ENCODE results near the gene AGA. TPM values are rescaled to one million over a fixed set of nuclear protein-coding genes. Genes with fewer than 3 reads are reported as not detected.

Gene AGA
- total RNA-seq, result 10 to 100 TPM; 26.8 to 27.4 TPM

DNA sequence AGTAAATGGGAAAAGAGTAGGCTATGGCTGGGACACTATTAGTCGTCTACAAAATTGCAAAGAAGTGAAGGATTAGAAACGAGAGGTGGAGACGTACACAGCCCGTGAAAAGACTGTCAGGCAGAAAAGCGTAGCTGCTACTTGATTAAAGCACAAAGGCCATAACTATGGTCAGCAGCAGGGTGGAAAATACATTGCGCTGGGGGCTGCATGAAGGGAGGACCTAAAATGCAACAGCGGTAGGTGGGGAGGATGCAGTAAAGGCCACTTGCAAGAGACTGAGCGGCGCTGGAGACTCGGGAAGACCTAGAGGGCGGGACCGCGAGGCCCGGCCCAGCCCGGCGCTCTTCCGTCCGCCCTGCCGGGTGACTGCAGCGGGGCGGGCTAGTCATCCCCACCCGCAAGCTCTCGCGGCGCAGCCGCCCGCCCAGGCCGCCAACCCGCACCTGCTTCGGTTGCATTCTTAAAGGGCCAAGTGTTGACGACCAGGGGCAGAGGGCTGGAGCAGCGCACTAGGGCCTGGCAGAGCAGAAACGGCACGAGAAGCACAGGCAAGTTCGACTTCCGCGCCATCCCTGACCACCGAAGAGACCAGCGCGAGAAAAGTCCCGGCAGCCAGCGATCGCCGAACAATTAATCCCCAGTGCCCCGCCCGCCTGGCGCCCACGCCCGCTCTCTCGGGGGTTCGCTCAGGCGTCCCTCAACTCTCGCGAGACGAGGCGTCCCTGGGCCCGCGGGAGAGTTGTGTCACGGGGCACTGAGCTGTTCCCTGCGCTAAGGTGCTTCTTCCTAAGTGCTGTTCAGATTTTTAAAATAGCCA is at the start of gene AGA:
AGA (minus strand) TSS at position 635 of the 820 bp plus-strand sequence; CDS start at position 573, 62 bp downstream.
- ChIA-PET POLR2A (interaction anchor here (0.6 to 3.0 kb wide), 22 partner anchors 9 to 1123 kb away, joined by 3 to 40 read pairs (median 4); partner anchors contain the start of gene NEIL3), CTCF (interaction anchor here (0.7 to 2.1 kb wide), 10 partner anchors 32 to 193 kb away, joined by 3 to 12 read pairs (median 4); partner anchors contain the start of gene NEIL3)
- DNase-seq, result peak; percentile 97

DNA sequence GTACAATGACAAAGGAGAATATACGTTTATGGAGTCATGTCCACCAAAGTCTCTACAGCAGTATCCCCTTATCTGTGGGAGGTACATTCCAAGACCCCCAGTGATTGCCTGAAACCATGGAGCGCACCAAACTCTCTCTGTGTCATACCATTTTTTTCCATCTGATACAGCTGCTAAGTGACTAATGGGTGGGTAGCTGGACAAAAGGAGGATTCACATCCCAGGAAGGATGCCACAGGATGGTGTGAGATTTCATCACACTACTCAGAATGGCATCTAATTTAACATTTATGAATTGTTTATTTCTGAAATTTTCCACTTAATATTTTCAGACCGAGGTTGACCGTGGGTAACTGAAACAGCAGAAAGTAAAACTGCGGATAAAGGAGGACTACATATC is 49.8 kb upstream of the AGA start:
- Mint-ChIP-seq H3K27me3 (ENCODE audit: low read depth) (no peaks in the 10 kb centered on the region), H3K9me3 (ENCODE audit: insufficient read depth) (no peaks in the 10 kb centered on the region), H3K4me1 (ENCODE audit: low read depth) (peaks cover 3% of the 10 kb centered on the region), H3K4me3 (no peak overlapping the region), H3K36me3 (ENCODE audit: low read depth) (no peaks in the 10 kb centered on the region), H3K27ac (no peak overlapping the region)
- no peak for ATAC-seq
- POLR2A ChIA-PET, result no interaction called here
- DNase-seq, result no peak
- CTCF ChIA-PET, result no interaction called here

More for the DNA sequence above, at the start of gene AGA:
- Mint-ChIP-seq H3K27me3 (ENCODE audit: low read depth) (no peaks in the 10 kb centered on the region), H3K36me3 (ENCODE audit: low read depth) (peaks cover 25% of the 10 kb centered on the region), H3K4me3 (peak within 1 kb of the TSS; percentile 85), H3K27ac (peak within 1 kb of the TSS; percentile 94), H3K9me3 (ENCODE audit: insufficient read depth) (no peaks in the 10 kb centered on the region), H3K4me1 (ENCODE audit: low read depth) (peaks cover 21% of the 10 kb centered on the region)
- peak; percentile 93 for ATAC-seq

DNA sequence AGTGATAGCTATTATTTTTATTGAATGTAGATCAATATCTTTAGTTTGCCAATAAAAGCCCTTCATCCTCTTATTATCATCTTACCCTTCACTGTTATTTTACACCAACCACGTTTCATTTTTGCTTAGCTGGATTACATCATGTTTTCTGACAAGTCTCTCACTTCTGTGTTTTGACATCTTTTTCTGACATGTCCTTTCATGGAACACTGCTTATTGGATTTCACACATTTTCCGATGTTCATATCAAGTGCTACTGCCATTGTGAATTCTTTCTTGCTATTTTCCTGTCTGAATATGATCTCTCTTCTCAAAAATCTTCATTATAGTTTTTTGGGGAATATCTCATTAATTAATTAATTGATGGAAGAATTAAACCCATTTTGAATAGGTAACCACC is 48.5 kb upstream of the AGA start:
- ChIA-PET CTCF (no interaction called here), POLR2A (no interaction called here)
- Mint-ChIP-seq H3K27ac (no peak overlapping the region), H3K4me1 (ENCODE audit: low read depth) (peaks cover 3% of the 10 kb centered on the region), H3K36me3 (ENCODE audit: low read depth) (no peaks in the 10 kb centered on the region), H3K9me3 (ENCODE audit: insufficient read depth) (no peaks in the 10 kb centered on the region), H3K4me3 (no peak overlapping the region), H3K27me3 (ENCODE audit: low read depth) (no peaks in the 10 kb centered on the region)
- DNase-seq, result no peak
- ATAC-seq, result no peak

DNA sequence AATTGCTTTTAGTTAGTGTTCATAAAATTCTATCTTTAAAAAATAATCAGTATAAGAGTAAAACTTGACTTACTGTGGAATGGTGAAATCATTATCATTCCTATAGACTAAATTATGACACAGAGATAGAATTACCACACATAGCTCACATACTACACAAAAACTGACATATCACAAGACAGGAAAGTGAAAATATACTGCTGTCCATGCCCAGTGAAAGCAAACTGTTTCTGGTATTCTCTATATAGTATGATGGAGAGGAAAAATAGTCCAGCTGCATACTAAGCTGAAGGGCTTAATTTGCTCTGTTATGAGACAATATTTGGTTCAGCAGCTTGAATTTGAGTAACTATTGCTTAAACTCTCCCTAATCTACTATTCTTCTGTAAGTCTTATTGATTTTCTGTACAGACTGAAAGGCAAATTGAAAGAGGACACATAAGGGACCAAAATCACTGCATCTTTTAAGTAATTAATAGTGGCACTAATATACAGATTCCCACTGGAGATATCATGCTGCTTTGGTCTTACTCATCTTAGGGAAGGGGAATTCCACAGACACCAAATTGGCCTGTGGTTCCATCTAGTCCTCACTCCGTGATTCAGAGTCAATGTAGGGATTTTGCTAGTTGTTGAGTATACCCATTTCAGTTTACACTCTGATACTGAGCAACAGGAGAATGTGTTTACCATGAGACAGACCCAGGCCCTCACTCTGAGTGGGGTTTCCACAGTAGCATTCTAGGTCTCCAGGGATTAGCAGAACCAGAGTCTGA is 47.4 kb upstream of the AGA start:
- DNase-seq (no peak), ATAC-seq (no peak)
- Mint-ChIP-seq H3K27me3 (ENCODE audit: low read depth) (no peaks in the 10 kb centered on the region), H3K36me3 (ENCODE audit: low read depth) (no peaks in the 10 kb centered on the region), H3K9me3 (ENCODE audit: insufficient read depth) (no peaks in the 10 kb centered on the region), H3K4me1 (ENCODE audit: low read depth) (peaks cover 3% of the 10 kb centered on the region), H3K4me3 (no peak overlapping the region), H3K27ac (no peak overlapping the region)
- ChIA-PET CTCF (no interaction called here), POLR2A (interaction anchor here (0.7 kb wide), 1 partner anchor 87 kb away, joined by 3 read pairs; no protein-coding TSS in a partner anchor)

DNA sequence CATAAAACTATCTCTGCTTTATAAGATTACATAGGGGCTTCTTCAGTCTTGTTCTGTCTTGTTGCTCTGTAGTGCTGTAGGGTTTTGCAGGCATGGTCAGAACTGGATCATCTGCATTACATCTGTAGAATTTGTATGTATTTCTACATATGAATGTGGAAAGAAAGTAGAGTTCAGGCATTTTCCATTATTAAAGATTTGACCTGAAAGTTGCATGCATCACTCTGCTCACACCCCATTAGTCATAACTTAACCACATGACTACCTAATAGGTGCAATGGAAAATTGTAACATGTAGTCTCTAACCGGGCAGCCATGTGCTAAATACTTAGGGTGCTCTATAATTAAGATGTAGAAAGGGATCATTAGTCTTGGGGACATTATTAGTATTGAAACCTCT is 45.7 kb upstream of the AGA start:
- Mint-ChIP-seq H3K9me3 (ENCODE audit: insufficient read depth) (no peaks in the 10 kb centered on the region), H3K36me3 (ENCODE audit: low read depth) (no peaks in the 10 kb centered on the region), H3K4me1 (ENCODE audit: low read depth) (peaks cover 13% of the 10 kb centered on the region), H3K27ac (no peak overlapping the region), H3K27me3 (ENCODE audit: low read depth) (no peaks in the 10 kb centered on the region), H3K4me3 (no peak overlapping the region)
- ATAC-seq (no peak), DNase-seq (no peak)
- ChIA-PET POLR2A (no interaction called here), CTCF (no interaction called here)

DNA sequence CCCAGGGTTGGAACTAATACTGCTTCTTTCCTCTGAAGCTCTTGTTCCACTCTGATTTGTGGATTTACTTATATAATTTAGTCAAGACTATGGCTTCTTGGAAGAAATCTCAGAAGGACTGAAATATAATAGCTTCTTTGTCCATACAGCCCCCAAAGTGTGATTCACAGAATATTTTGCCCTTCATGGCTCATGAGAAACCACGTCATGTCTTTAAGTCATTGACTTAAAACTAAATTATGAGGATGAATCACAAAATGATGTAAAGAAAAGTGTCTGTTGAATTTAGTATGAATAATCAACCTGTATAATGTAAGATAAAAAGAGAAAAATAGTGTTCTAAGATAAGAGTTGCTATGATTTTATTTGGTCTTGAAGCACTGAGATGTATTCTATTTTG is 43.3 kb upstream of the AGA start:
- H3K4me1 Mint-ChIP-seq (ENCODE audit: low read depth), result peaks cover 16% of the 10 kb centered on the region
- DNase-seq, result no peak
- ChIA-PET CTCF (interaction anchor here (1.1 kb wide), 1 partner anchor 17 kb away, joined by 3 read pairs; no protein-coding TSS in a partner anchor), POLR2A (no interaction called here)
- H3K36me3 Mint-ChIP-seq (ENCODE audit: low read depth), result no peaks in the 10 kb centered on the region
- no peak overlapping the region for H3K4me3 Mint-ChIP-seq
- no peaks in the 10 kb centered on the region for H3K27me3 Mint-ChIP-seq (ENCODE audit: low read depth)
- no peak overlapping the region for H3K27ac Mint-ChIP-seq
- ATAC-seq, result no peak
- no peaks in the 10 kb centered on the region for H3K9me3 Mint-ChIP-seq (ENCODE audit: insufficient read depth)

DNA sequence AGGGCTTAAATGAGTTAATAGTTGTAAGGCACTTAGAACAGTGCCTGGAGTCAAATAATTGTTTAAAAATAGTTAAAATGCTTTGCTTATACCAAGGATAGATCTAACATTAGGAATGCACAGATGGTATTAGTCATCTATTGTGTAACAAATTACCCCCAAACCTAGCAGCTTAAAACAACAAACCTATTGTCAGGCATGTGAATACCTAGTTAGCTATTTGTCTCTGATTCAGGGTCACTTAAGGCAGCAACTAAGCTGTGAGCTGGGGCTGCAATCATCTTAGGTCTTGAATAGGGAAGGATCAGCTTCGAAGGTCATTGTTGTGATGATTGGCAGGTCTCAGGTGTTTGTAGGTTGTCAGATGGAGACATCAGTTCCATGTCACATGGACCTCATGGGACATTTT is 42.4 kb upstream of the AGA start:
- Mint-ChIP-seq H3K27ac (no peak overlapping the region), H3K4me1 (ENCODE audit: low read depth) (peaks cover 16% of the 10 kb centered on the region), H3K4me3 (no peak overlapping the region), H3K9me3 (ENCODE audit: insufficient read depth) (no peaks in the 10 kb centered on the region), H3K27me3 (ENCODE audit: low read depth) (no peaks in the 10 kb centered on the region), H3K36me3 (ENCODE audit: low read depth) (no peaks in the 10 kb centered on the region)
- POLR2A ChIA-PET, result no interaction called here
- no peak for ATAC-seq
- CTCF ChIA-PET, result interaction anchor here (1.1 kb wide), 1 partner anchor 18 kb away, joined by 3 read pairs; no protein-coding TSS in a partner anchor
- DNase-seq, result no peak

DNA sequence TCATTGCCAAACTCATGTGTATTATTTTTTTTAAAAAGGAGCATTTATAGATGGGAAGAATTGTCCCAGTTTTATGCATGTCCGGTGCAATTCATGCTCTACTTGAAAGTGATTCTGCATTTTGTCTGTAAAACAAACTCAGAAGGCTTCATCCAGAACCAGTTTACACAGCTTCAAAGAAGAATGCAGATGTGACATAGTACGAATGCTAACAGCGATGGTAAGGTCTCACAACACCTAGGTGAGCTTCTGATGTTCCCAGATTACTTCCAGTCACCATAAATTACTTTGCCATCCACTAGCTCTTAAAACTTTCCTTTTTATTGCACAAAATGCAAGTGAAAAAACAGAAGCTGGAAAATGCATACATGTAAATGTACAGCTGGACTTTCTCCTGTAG is 41.5 kb upstream of the AGA start:
- POLR2A ChIA-PET, result no interaction called here
- CTCF ChIA-PET, result no interaction called here
- no peak for DNase-seq
- Mint-ChIP-seq H3K36me3 (ENCODE audit: low read depth) (no peaks in the 10 kb centered on the region), H3K27ac (no peak overlapping the region), H3K9me3 (ENCODE audit: insufficient read depth) (no peaks in the 10 kb centered on the region), H3K4me3 (no peak overlapping the region), H3K27me3 (ENCODE audit: low read depth) (no peaks in the 10 kb centered on the region), H3K4me1 (ENCODE audit: low read depth) (peaks cover 16% of the 10 kb centered on the region)
- no peak for ATAC-seq

DNA sequence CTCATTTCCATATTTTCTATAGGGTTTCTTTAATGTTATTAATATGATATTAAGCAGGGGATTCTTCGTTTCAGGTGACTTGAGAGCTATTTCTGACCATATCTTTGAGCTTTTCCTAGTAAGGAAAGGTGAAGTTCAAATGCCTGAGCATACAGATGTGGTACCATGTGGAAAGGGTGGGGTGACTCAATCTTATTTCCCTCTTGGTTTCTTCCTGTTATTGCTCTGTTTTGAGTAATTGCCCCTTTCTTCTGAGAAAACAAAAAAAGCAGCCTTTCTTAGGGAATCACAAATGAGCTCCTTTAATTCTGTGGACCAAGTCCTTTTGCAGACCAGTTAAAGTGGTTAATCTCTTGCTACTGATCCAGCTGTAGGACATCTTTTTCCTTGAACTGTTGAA is 41.0 kb upstream of the AGA start:
- Mint-ChIP-seq H3K27me3 (ENCODE audit: low read depth) (no peaks in the 10 kb centered on the region), H3K27ac (no peak overlapping the region), H3K36me3 (ENCODE audit: low read depth) (no peaks in the 10 kb centered on the region), H3K9me3 (ENCODE audit: insufficient read depth) (no peaks in the 10 kb centered on the region), H3K4me1 (ENCODE audit: low read depth) (peaks cover 16% of the 10 kb centered on the region), H3K4me3 (no peak overlapping the region)
- ChIA-PET CTCF (no interaction called here), POLR2A (no interaction called here)
- ATAC-seq (no peak), DNase-seq (no peak)

DNA sequence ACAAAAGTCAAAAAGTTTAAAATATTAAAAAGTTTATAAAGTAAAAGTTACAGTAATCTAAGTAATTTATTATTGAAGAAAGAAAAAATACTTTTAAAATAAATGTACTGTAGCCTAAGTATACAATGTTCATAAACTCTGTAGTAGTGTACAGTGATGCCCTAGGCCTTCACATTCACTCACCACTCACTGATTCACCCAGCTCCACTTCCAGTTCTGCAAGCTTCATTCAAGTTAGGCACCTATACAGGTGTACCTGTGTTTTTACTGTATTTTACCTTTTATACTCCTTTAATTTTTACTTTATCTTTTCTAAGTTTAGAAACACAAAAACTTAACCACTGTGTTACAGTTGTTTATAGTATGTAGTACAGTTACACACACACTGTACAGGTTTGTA is 40.1 kb upstream of the AGA start:
- Mint-ChIP-seq H3K27me3 (ENCODE audit: low read depth) (no peaks in the 10 kb centered on the region), H3K27ac (no peak overlapping the region), H3K4me1 (ENCODE audit: low read depth) (peaks cover 13% of the 10 kb centered on the region), H3K9me3 (ENCODE audit: insufficient read depth) (no peaks in the 10 kb centered on the region), H3K4me3 (no peak overlapping the region), H3K36me3 (ENCODE audit: low read depth) (no peaks in the 10 kb centered on the region)
- ChIA-PET POLR2A (no interaction called here), CTCF (interaction anchor here (1.0 kb wide), 1 partner anchor 232 kb away, joined by 4 read pairs; no protein-coding TSS in a partner anchor)
- ATAC-seq (no peak), DNase-seq (no peak)

DNA sequence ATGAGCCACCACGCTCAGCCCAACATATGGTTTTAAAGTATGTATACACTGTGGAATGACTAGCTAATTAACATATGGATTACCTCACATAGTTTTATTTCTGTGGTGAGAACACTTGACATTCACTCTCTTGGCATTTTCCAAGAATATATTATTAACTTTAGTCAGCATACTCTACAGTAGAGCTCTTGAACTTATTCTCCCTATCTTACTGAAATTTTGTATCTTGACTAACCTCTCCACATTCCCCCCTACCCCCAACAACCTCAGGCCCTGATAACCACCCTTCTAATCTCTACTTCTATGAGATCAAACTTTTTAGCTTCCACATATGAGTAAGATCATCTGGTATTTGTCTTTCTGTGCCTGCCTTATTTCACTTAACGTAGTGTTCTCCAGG is 38.6 kb upstream of the AGA start:
- no peak overlapping the region for H3K4me3 Mint-ChIP-seq
- ChIA-PET POLR2A (no interaction called here), CTCF (no interaction called here)
- peaks cover 13% of the 10 kb centered on the region for H3K4me1 Mint-ChIP-seq (ENCODE audit: low read depth)
- ATAC-seq, result no peak
- no peak for DNase-seq
- H3K27me3 Mint-ChIP-seq (ENCODE audit: low read depth), result no peaks in the 10 kb centered on the region
- H3K9me3 Mint-ChIP-seq (ENCODE audit: insufficient read depth), result no peaks in the 10 kb centered on the region
- H3K36me3 Mint-ChIP-seq (ENCODE audit: low read depth), result no peaks in the 10 kb centered on the region
- no peak overlapping the region for H3K27ac Mint-ChIP-seq

DNA sequence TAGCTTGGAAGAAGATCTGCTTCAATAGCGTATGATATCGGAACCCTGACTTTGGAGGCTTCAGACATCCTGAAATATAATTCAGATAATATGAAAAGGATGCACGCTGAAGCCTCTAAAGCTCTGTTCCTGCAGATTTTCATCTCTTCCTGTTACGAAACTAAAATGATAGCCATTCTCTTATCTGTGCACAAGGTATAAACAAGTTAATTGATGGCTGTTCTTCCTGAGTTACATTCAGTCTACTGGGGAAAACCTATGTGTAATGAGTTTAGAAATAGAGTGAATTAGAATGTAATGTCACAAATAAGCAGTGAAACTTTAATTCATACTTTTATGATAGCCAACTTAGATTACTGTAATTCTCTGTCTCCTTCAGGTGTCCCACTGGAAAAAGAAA is 36.8 kb upstream of the AGA start:
- H3K9me3 Mint-ChIP-seq (ENCODE audit: insufficient read depth), result no peaks in the 10 kb centered on the region
- DNase-seq, result no peak
- H3K4me3 Mint-ChIP-seq, result no peak overlapping the region
- no peaks in the 10 kb centered on the region for H3K27me3 Mint-ChIP-seq (ENCODE audit: low read depth)
- no peak overlapping the region for H3K27ac Mint-ChIP-seq
- no peaks in the 10 kb centered on the region for H3K36me3 Mint-ChIP-seq (ENCODE audit: low read depth)
- peaks cover 13% of the 10 kb centered on the region for H3K4me1 Mint-ChIP-seq (ENCODE audit: low read depth)
- POLR2A ChIA-PET, result no interaction called here
- no peak for ATAC-seq
- CTCF ChIA-PET, result no interaction called here

All from activated CD8-positive, alpha-beta T cell treated with anti-CD3 and anti-CD28 coated beads, Interleukin-2, amount 10 ng/mL, durations not matched to agents 7 days and 5 days (primary cell).